Measurements from ENCODE around the gene MYO10.
"Not testable (repeated sequence)": the region's sequence is repeated elsewhere in the genome, so short reads cannot be mapped to it uniquely, and the experiment has no call there.

MYO10 gene

GRCh38 chr5:16877267-16877935 is 58.7 kb downstream of the MYO10 start:
- H3K9me3 ChIP-seq (ENCODE audit: insufficient read depth, low read length) = no peaks in the 10 kb centered on the region
- no peak overlapping the region for H3K4me2 ChIP-seq (ENCODE audit: low read length)
- H2AFZ ChIP-seq (ENCODE audit: low read depth, low read length) = no peak overlapping the region
- no peaks in the 10 kb centered on the region for H3K27me3 ChIP-seq (ENCODE audit: low read depth, low read length)
- no peak overlapping the region for H3K27ac ChIP-seq (ENCODE audit: low read length)
- no peaks in the 10 kb centered on the region for H3K79me2 ChIP-seq (ENCODE audit: low read length)
- TF ChIP-seq CTCF (IDR thresholded peaks at IDR 0.05; ENCODE audit: low read depth, low read length) (no peak), EZH2phosphoT487 (IDR thresholded peaks at IDR 0.05; ENCODE audit: low read depth) (no peak)
- no peak overlapping the region for H3K9ac ChIP-seq (ENCODE audit: low read length)
- no peaks in the 10 kb centered on the region for H3K36me3 ChIP-seq (replicated peaks; ENCODE audit: low read depth, low read length)
- no peak overlapping the region for H3K4me3 ChIP-seq (ENCODE audit: low read length)
- no peaks in the 10 kb centered on the region for H4K20me1 ChIP-seq (ENCODE audit: insufficient read depth, low read length)
- H3K4me1 ChIP-seq (ENCODE audit: low read length) = no peaks in the 10 kb centered on the region

GRCh38 chr5:16874424-16874823 is 61.7 kb downstream of the MYO10 start:
- not testable (repeated sequence) for H3K9ac ChIP-seq (ENCODE audit: low read length); H3K4me1 ChIP-seq (ENCODE audit: low read length); H3K9me3 ChIP-seq (ENCODE audit: insufficient read depth, low read length); H3K79me2 ChIP-seq (ENCODE audit: low read length); H3K4me2 ChIP-seq (ENCODE audit: low read length); H4K20me1 ChIP-seq (ENCODE audit: insufficient read depth, low read length); H3K27ac ChIP-seq (ENCODE audit: low read length); H2AFZ ChIP-seq (ENCODE audit: low read depth, low read length); H3K4me3 ChIP-seq (ENCODE audit: low read length); H3K27me3 ChIP-seq (ENCODE audit: low read depth, low read length); H3K36me3 ChIP-seq (replicated peaks; ENCODE audit: low read depth, low read length)

- no peak for TF ChIP-seq CTCF (IDR thresholded peaks at IDR 0.05; ENCODE audit: low read depth, low read length)
- no peak for TF ChIP-seq EZH2phosphoT487 (IDR thresholded peaks at IDR 0.05; ENCODE audit: low read depth)
- H3K9me3 ChIP-seq (ENCODE audit: insufficient read depth, low read length) = no peaks in the 10 kb centered on the region
- no peaks in the 10 kb centered on the region for H3K27me3 ChIP-seq (ENCODE audit: low read depth, low read length)
- H3K4me1 ChIP-seq (ENCODE audit: low read length) = no peaks in the 10 kb centered on the region
- no peaks in the 10 kb centered on the region for H4K20me1 ChIP-seq (ENCODE audit: insufficient read depth, low read length)
- H3K36me3 ChIP-seq (replicated peaks; ENCODE audit: low read depth, low read length) = no peaks in the 10 kb centered on the region
- no peak overlapping the region for H2AFZ ChIP-seq (ENCODE audit: low read depth, low read length)
- no peak overlapping the region for H3K4me2 ChIP-seq (ENCODE audit: low read length)
- no peak overlapping the region for H3K9ac ChIP-seq (ENCODE audit: low read length)
- no peaks in the 10 kb centered on the region for H3K79me2 ChIP-seq (ENCODE audit: low read length)
- no peak overlapping the region for H3K4me3 ChIP-seq (ENCODE audit: low read length)
- no peak overlapping the region for H3K27ac ChIP-seq (ENCODE audit: low read length)
Measured at GRCh38 chr5:16871746-16872339, 64.2 kb downstream of the MYO10 start.

- Histone ChIP-seq H2AFZ (ENCODE audit: low read depth, low read length) (no peak overlapping the region), H3K4me2 (ENCODE audit: low read length) (no peak overlapping the region), H3K9ac (ENCODE audit: low read length) (no peak overlapping the region), H3K79me2 (ENCODE audit: low read length) (no peaks in the 10 kb centered on the region), H4K20me1 (ENCODE audit: insufficient read depth, low read length) (no peaks in the 10 kb centered on the region), H3K4me1 (ENCODE audit: low read length) (no peaks in the 10 kb centered on the region), H3K27ac (ENCODE audit: low read length) (no peak overlapping the region), H3K27me3 (ENCODE audit: low read depth, low read length) (no peaks in the 10 kb centered on the region), H3K4me3 (ENCODE audit: low read length) (no peak overlapping the region), H3K9me3 (ENCODE audit: insufficient read depth, low read length) (no peaks in the 10 kb centered on the region), H3K36me3 (replicated peaks; ENCODE audit: low read depth, low read length) (no peaks in the 10 kb centered on the region)
- TF ChIP-seq EZH2phosphoT487 (IDR thresholded peaks at IDR 0.05; ENCODE audit: low read depth) = no peak
- no peak for TF ChIP-seq CTCF (IDR thresholded peaks at IDR 0.05; ENCODE audit: low read depth, low read length)
Measured at GRCh38 chr5:16870878-16871277, 65.2 kb downstream of the MYO10 start.

All from OCI-LY3 (cell line).